GM19351 (cell line): ENCODE results near the gene XG.

Experiments
- ATAC-seq: cut with Tn5 transposase; IDR thresholded peaks from one replicate; pipeline ENCODE4 v1.9.1; 2021; ENCODE audit warnings: mild to moderate bottlenecking, moderate library complexity; ENCODE audit not compliant: unreplicated experiment

XG gene

DNA sequence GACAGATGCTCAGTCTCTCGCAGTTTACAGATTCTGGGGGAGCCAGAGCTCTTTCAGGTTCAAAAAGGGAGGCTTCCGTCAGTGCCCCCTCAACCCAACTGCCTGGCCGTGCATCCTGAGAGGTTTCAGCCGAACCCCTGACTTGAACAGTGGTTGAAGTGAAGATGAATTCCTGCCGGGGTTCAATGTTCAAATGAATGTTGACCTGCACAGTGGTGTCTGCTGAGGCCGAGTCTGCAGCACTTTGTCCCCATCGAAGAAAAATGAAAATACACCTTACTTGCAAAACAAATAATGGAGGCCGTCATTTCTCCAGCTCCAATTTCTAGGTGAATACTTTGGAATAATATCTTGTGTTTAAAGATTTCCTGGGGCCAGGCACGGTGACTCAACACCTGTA is 110.6 kb downstream of the XG start:
- no peak for ATAC-seq

DNA sequence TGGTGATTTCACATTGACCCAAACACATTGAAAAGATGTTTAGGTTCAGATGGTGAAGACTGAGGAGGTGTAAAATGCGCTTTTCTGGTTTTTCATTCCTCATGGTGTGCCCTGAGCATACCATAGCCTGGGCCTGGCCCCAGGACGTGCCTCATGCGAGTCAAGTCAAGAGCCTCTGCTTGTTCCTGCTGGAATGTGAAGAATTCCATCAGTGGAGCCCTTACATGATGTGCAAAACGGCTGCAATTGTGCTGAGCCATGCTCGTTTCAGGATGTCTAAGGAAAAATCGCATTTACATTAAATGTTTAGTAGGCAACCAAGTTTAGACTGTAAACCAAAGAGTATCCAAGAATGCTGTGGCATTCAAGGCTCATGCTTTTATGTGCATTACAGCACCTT is 111.8 kb downstream of the XG start:
- no peak for ATAC-seq
